ENCODE measurements around the gene SCRT2. TPM values are rescaled to one million over a fixed set of nuclear protein-coding genes. Genes with fewer than 3 reads are reported as not detected.

Gene SCRT2
- total RNA-seq, 1 donor = not detected

GRCh38 chr20:651713-652614, 23.6 kb downstream of the SCRT2 start:
- peak overlapping the region; percentile 95 for H3K4me3 ChIP-seq (ENCODE audit: insufficient read depth, low read length)
- H3K4me1 ChIP-seq (ENCODE audit: insufficient read depth, low read length) = peaks cover 18% of the 10 kb centered on the region
- peak overlapping the region; percentile 91 for H3K4me2 ChIP-seq (ENCODE audit: insufficient read depth, low read length)
- H3K27ac ChIP-seq (ENCODE audit: low read depth, low read length) = peak overlapping the region; percentile 86
- H2AFZ ChIP-seq (ENCODE audit: low read length) = peak overlapping the region; percentile 88
- H3K79me2 ChIP-seq (ENCODE audit: insufficient read depth, low read length) = peaks cover 61% of the 10 kb centered on the region
- H4K20me1 ChIP-seq (ENCODE audit: insufficient read depth, low read length) = peaks cover 46% of the 10 kb centered on the region
- TF ChIP-seq CTCF (IDR thresholded peaks at IDR 0.05; ENCODE audit: extremely low read depth, low read depth, low read length) = no peak
- peaks cover 35% of the 10 kb centered on the region for H3K36me3 ChIP-seq (ENCODE audit: insufficient read depth, low read length)
- peak; percentile 89 for DNase-seq (ENCODE audit: insufficient read length, low spot score, missing footprints)
- no peaks in the 10 kb centered on the region for H3K9me3 ChIP-seq (ENCODE audit: low read depth, low read length)
- no peaks in the 10 kb centered on the region for H3K27me3 ChIP-seq (ENCODE audit: insufficient read depth, low read length)

GRCh38 chr20:650954-651353, 24.6 kb downstream of the SCRT2 start:
- H3K36me3 ChIP-seq (ENCODE audit: insufficient read depth, low read length) = peaks cover 40% of the 10 kb centered on the region
- peaks cover 51% of the 10 kb centered on the region for H4K20me1 ChIP-seq (ENCODE audit: insufficient read depth, low read length)
- no peaks in the 10 kb centered on the region for H3K27me3 ChIP-seq (ENCODE audit: insufficient read depth, low read length)
- no peak overlapping the region for H3K27ac ChIP-seq (ENCODE audit: low read depth, low read length)
- peak overlapping the region; percentile 16 for H3K4me2 ChIP-seq (ENCODE audit: insufficient read depth, low read length)
- H3K9me3 ChIP-seq (ENCODE audit: low read depth, low read length) = no peaks in the 10 kb centered on the region
- peak; percentile 24 for TF ChIP-seq CTCF (IDR thresholded peaks at IDR 0.05; ENCODE audit: extremely low read depth, low read depth, low read length)
- no peak for DNase-seq (ENCODE audit: insufficient read length, low spot score, missing footprints)
- peaks cover 63% of the 10 kb centered on the region for H3K79me2 ChIP-seq (ENCODE audit: insufficient read depth, low read length)
- H2AFZ ChIP-seq (ENCODE audit: low read length) = no peak overlapping the region
- no peak overlapping the region for H3K4me3 ChIP-seq (ENCODE audit: insufficient read depth, low read length)
- peaks cover 18% of the 10 kb centered on the region for H3K4me1 ChIP-seq (ENCODE audit: insufficient read depth, low read length)

- Histone ChIP-seq H3K9me3 (ENCODE audit: low read depth, low read length) (no peaks in the 10 kb centered on the region), H4K20me1 (ENCODE audit: insufficient read depth, low read length) (peaks cover 58% of the 10 kb centered on the region), H3K4me3 (ENCODE audit: insufficient read depth, low read length) (no peak overlapping the region), H3K4me1 (ENCODE audit: insufficient read depth, low read length) (peaks cover 18% of the 10 kb centered on the region), H3K4me2 (ENCODE audit: insufficient read depth, low read length) (no peak overlapping the region), H3K36me3 (ENCODE audit: insufficient read depth, low read length) (peaks cover 40% of the 10 kb centered on the region), H3K27ac (ENCODE audit: low read depth, low read length) (no peak overlapping the region), H3K79me2 (ENCODE audit: insufficient read depth, low read length) (peaks cover 63% of the 10 kb centered on the region), H3K27me3 (ENCODE audit: insufficient read depth, low read length) (no peaks in the 10 kb centered on the region), H2AFZ (ENCODE audit: low read length) (no peak overlapping the region)
- DNase-seq (ENCODE audit: insufficient read length, low spot score, missing footprints) = no peak
- no peak for TF ChIP-seq CTCF (IDR thresholded peaks at IDR 0.05; ENCODE audit: extremely low read depth, low read depth, low read length)
Observed at GRCh38 chr20:650281-650680, 25.3 kb downstream of the SCRT2 start.

- Histone ChIP-seq H3K4me2 (ENCODE audit: insufficient read depth, low read length) (no peak overlapping the region), H2AFZ (ENCODE audit: low read length) (no peak overlapping the region), H4K20me1 (ENCODE audit: insufficient read depth, low read length) (peaks cover 64% of the 10 kb centered on the region), H3K4me1 (ENCODE audit: insufficient read depth, low read length) (peaks cover 11% of the 10 kb centered on the region), H3K36me3 (ENCODE audit: insufficient read depth, low read length) (peaks cover 40% of the 10 kb centered on the region), H3K27ac (ENCODE audit: low read depth, low read length) (no peak overlapping the region), H3K9me3 (ENCODE audit: low read depth, low read length) (no peaks in the 10 kb centered on the region), H3K4me3 (ENCODE audit: insufficient read depth, low read length) (no peak overlapping the region), H3K79me2 (ENCODE audit: insufficient read depth, low read length) (peaks cover 52% of the 10 kb centered on the region), H3K27me3 (ENCODE audit: insufficient read depth, low read length) (no peaks in the 10 kb centered on the region)
- TF ChIP-seq CTCF (IDR thresholded peaks at IDR 0.05; ENCODE audit: extremely low read depth, low read depth, low read length) = no peak
- no peak for DNase-seq (ENCODE audit: insufficient read length, low spot score, missing footprints)
Observed at GRCh38 chr20:647479-648019, 28.1 kb downstream of the SCRT2 start.

Measured in osteoblast (primary cell).